Endothelial cell of umbilical vein (primary cell): ENCODE results near the gene USH2A. TPM values are rescaled to one million over a fixed set of nuclear protein-coding genes. Genes with fewer than 3 reads are reported as not detected.
A peak's percentile ranks its signal among the peaks of the same experiment; 100 is the strongest.

Source experiments
- BruUV-seq: library from RNA; stranded (reverse); fragments of 400-500 nt; replicated peaks from 2 replicates; lab custom pipeline; 2021; lab: Mats Ljungman, UMichigan
- CTCF ChIA-PET: fragments of 300-600, 350-600 bp; sonication (Branson Sonifier 250); formaldehyde crosslinking; loops from one replicate; lab custom pipeline; 2021; ENCODE audit warnings: antibody characterized with exemption, inconsistent platforms; lab: Charles Lee
- POLR2A ChIA-PET: fragments of 300-600, 350-600 bp; sonication (Branson Sonifier 250); formaldehyde crosslinking; loops from one replicate; lab custom pipeline; 2021; ENCODE audit warnings: antibody characterized with exemption, inconsistent platforms; lab: Charles Lee
- DNase-seq: peaks from one replicate; pipeline ENCODE4 v3.0.0-alpha.2; 2011; ENCODE audit warnings: low read depth, low spot score
- FAIRE-seq: peaks from 2 replicates; lab custom pipeline; 2011; peaks lifted over from hg19 to GRCh38; lab: Jason Lieb, UNC
- H2AFZ ChIP-seq: 2 replicates; pipeline ENCODE4 v1.6.0; 2012; ENCODE audit warnings: low read depth, low read length, control low read depth, inconsistent platforms
- H3K27ac ChIP-seq: 2 replicates; pipeline ENCODE4 v1.5.1; 2011; ENCODE audit warnings: low read depth, mild to moderate bottlenecking, control low read depth, low read length, moderate library complexity; ENCODE audit not compliant: insufficient read depth
- H3K27me3 ChIP-seq, 2 experiments: 2 replicates each; pipeline versions ENCODE4 v1.6.0 to v1.6.1; 2011; ENCODE audit warnings: low read length in 2 of 2, mixed read lengths in 1 of 2; ENCODE audit not compliant: control insufficient read depth in 2 of 2, insufficient read depth in 2 of 2
- H3K36me3 ChIP-seq, 2 experiments: 2 replicates in 1 of 2; 3 replicates in 1 of 2; pipeline ENCODE4 v1.5.1; 2011; ENCODE audit warnings: low read length in 2 of 2, mild to moderate bottlenecking in 1 of 2, moderate library complexity in 1 of 2; ENCODE audit not compliant: control insufficient read depth in 2 of 2, insufficient read depth in 2 of 2; ENCODE audit errors: extremely low read depth in 1 of 2
- H3K4me1 ChIP-seq: 3 replicates; pipeline ENCODE4 v1.5.1; 2011; ENCODE audit warnings: mild to moderate bottlenecking, low read length; ENCODE audit not compliant: control insufficient read depth, insufficient read depth; ENCODE audit errors: extremely low read depth
- H3K4me2 ChIP-seq: 2 replicates; pipeline ENCODE4 v1.6.1; 2011; ENCODE audit warnings: low read length, control low read depth, mixed read lengths; ENCODE audit not compliant: insufficient read depth
- H3K4me3 ChIP-seq, 3 experiments: fragments of 200-600 bp in 1 of 3; sonication (generic), shearing (Covaris generic) in 1 of 3; replicated peaks in 1 of 3; 2 replicates each; pipeline ENCODE4 v1.5.1; 2011 to 2016; ENCODE audit warnings: control low read depth in 3 of 3, low read length in 3 of 3, mild to moderate bottlenecking in 2 of 3, inconsistent platforms in 1 of 3, low read depth in 1 of 3, moderate library complexity in 1 of 3; ENCODE audit not compliant: insufficient read depth in 1 of 3
- H3K79me2 ChIP-seq: 2 replicates; pipeline ENCODE4 v1.6.0; 2012; ENCODE audit warnings: low read length, inconsistent platforms; ENCODE audit not compliant: control insufficient read depth, insufficient read depth
- H3K9ac ChIP-seq: replicated peaks from 2 replicates; pipeline ENCODE3; 2011; ENCODE audit warnings: low read length, control low read depth; ENCODE audit not compliant: insufficient read depth; ENCODE audit errors: extremely low read depth
- H3K9me1 ChIP-seq: replicated peaks from 3 replicates; pipeline ENCODE4 v1.6.0; 2011; ENCODE audit warnings: mild to moderate bottlenecking, low read length; ENCODE audit not compliant: control insufficient read depth, insufficient read depth; ENCODE audit errors: extremely low read depth
- H3K9me3 ChIP-seq: replicated peaks from 2 replicates; pipeline ENCODE4 v1.5.1; 2012; ENCODE audit warnings: low read length, inconsistent platforms; ENCODE audit not compliant: control insufficient read depth, insufficient read depth
- H4K20me1 ChIP-seq: replicated peaks from 2 replicates; pipeline ENCODE3; 2011; ENCODE audit warnings: mild to moderate bottlenecking, low read length; ENCODE audit not compliant: control insufficient read depth, insufficient read depth; ENCODE audit errors: extremely low read depth
- CTCF ChIP-seq, 2 donors: IDR thresholded peaks; 1 replicate in 1 of 2; 2 replicates in 1 of 2; pipeline ENCODE4 v1.5.1; 2011; ENCODE audit warnings: low read length in 2 of 2, mild to moderate bottlenecking in 2 of 2, moderate library complexity in 2 of 2, control low read depth in 1 of 2, inconsistent platforms in 1 of 2, low read depth in 1 of 2; ENCODE audit not compliant: insufficient read depth in 1 of 2; ENCODE audit errors: extremely low read depth in 1 of 2
- EZH2 ChIP-seq: IDR thresholded peaks from 2 replicates; pipeline ENCODE4 v1.6.1; 2012; ENCODE audit warnings: borderline replicate concordance, low read depth, mild to moderate bottlenecking, moderate library complexity, low read length, inconsistent platforms; ENCODE audit not compliant: severe bottlenecking
- FOS ChIP-seq: IDR thresholded peaks from 2 replicates; pipeline ENCODE4 v1.6.1; 2011; ENCODE audit warnings: mild to moderate bottlenecking, low read length, moderate library complexity, borderline replicate concordance; ENCODE audit not compliant: insufficient read depth
- POLR2A ChIP-seq: IDR thresholded peaks from 2 replicates; pipeline ENCODE4 v1.6.1; 2012; ENCODE audit warnings: low read depth, mild to moderate bottlenecking, control low read depth, low read length
- POLR2AphosphoS5 ChIP-seq: IDR thresholded peaks from 2 replicates; pipeline ENCODE4 v1.6.1; 2012; ENCODE audit warnings: low read depth, mild to moderate bottlenecking, control low read depth, low read length, moderate library complexity; ENCODE audit not compliant: insufficient read depth
- dilution Hi-C: fragments of 300-500 bp; cut with MboI; formaldehyde crosslinking; loops from one replicate; pipeline ENCODE4 v1.15.0; 2019; ENCODE audit warnings: low sequenced_read_pairs; ENCODE audit not compliant: extremely low pct_ligation_motif_present
- intact Hi-C: fragments of 100-400 bp; cut with micrococcal nuclease; formaldehyde crosslinking; loops from one replicate; pipeline ENCODE4 v1.10.0; 2022
- polyA plus RNA-seq, 4 experiments: library from polyadenylated mRNA; depleted of rRNA in 3 of 4; stranded (reverse) in 3 of 4; unstranded in 1 of 4; fragments of >200 nt; gene quantifications; 2 replicates each; pipeline versions ENCODE4 v1.2.1 to v1.2.3, GENCODE V29; 2011 to 2012; ENCODE audit warnings: missing spikeins in 1 of 4
- total RNA-seq: library from RNA; stranded (reverse); gene quantifications from 2 replicates; pipeline ENCODE4 v1.2.3, GENCODE V29; 2021

USH2A gene
- total and polyA plus RNA-seq, 2 donors (not counting 3 experiments of a cell fraction or from before 2014, with no cell fraction given) = not detected

DNA sequence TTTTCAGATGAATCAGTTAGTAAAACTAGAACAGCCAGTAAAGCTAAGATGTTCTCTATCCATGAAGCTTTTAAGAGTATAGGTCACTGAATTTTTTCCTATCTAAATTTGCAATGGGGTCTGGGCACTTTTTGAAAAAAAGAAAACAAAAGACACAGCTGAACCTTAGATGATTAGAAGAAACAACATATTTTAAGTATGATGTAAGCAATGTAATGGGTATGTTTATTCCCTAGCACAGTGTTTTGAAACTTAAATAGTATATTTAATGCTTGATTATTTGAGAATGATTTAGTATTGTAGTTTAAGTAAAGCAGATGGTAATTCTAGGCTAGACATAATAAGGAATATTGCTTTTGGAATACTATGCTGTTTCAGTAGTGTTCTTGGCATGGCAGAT is 819.9 kb downstream of the USH2A start:
- H3K9ac ChIP-seq = no peak overlapping the region
- no peak for FAIRE-seq

More for the DNA sequence above, 819.9 kb downstream of the USH2A start:
- Histone ChIP-seq H2AFZ (no peak overlapping the region), H3K4me2 (no peak overlapping the region), H3K36me3 (peaks cover 0 to 5% of the 10 kb centered on the region in 2 experiments), H3K9me1 (no peaks in the 10 kb centered on the region), H3K79me2 (no peaks in the 10 kb centered on the region), H3K4me1 (no peaks in the 10 kb centered on the region), H3K4me3 (no peak overlapping the region), H3K27me3 (no peaks in the 10 kb centered on the region), H3K9me3 (no peaks in the 10 kb centered on the region), H3K27ac (no peak overlapping the region), H4K20me1 (no peaks in the 10 kb centered on the region)
- no peak for TF ChIP-seq POLR2A
- TF ChIP-seq FOS = no peak
- TF ChIP-seq CTCF (IDR thresholded peaks at IDR 0.05; ENCODE audit: extremely low read depth in 1 of 2, insufficient read depth in 1 of 2, low read depth in 1 of 2, low read length in 2 of 2) = no peak
- TF ChIP-seq POLR2AphosphoS5 = no peak
- no peak for TF ChIP-seq EZH2
- no TSS peak for BruUV-seq
- POLR2A ChIA-PET = no interaction called here
- dilution Hi-C loops (no loop called here), intact Hi-C loops (no loop called here)
- CTCF ChIA-PET = interaction anchor here (1.8 kb wide), 1 partner anchor 8 kb away, joined by 5 read pairs; no protein-coding TSS in a partner anchor
- DNase-seq = peak; percentile 29
